GM12892 (cell line): ENCODE measurements around the gene ARHGDIG.

Experiments used
- POLR2A ChIP-seq: IDR thresholded peaks from 2 replicates; pipeline ENCODE4 v1.6.1; 2011; ENCODE audit warnings: low read depth, low read length, control low read depth
- POLR2AphosphoS5 ChIP-seq: IDR thresholded peaks from 2 replicates; pipeline ENCODE4 v1.6.1; 2011; ENCODE audit warnings: low read depth, low read length, control low read depth
- TAF1 ChIP-seq: IDR thresholded peaks from 2 replicates; pipeline ENCODE4 v1.6.1; 2011; ENCODE audit warnings: low read depth, mild to moderate bottlenecking, control low read depth, low read length, borderline replicate concordance

DNA sequence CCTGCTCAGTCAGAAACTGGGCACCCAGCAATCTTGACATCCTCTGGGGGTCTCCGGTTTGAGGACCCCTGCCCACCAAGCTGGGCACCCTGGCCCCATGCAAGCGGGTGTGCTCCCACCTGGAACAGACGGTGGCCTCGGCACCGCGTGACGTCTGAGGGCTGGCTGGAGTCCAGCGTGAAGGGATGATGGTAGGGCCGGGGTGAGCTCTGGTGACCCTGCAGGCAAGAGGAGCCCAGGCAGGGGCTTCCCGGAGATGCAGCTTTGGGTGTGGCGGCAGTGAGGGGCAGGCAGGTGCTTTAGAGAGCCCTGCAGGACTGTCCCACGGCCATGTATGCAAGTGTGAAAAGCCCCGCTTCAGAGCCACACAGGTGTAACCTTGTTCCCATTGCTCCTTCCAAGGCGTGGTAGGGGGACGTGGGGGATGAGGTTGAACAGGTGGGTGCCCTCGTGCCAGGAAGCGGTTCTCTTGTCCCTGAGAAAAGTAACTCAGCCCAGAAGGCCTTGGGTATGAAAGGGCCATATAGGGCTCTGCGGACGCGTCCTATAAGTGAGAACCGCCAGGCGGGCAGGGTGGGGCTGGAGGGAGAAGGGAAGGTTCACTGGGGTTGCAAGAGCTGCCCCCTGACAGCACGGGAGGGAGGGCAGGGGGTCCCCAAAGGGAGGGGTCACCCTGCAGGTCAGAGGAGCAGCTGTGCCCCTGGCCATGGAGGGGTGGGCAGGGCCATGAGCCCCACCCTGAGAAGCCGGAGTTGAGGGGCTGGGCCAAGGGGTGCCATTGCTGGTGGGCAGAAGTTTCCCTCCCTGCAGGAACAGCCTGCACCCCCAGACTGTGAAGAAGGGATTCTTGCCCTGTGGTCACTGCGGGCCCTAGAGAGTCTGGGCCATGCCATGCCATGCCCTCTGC lies 13.9 kb upstream of the ARHGDIG start:
- TF ChIP-seq POLR2A (no peak), TAF1 (no peak), POLR2AphosphoS5 (no peak)
